Activated CD4-positive, alpha-beta T cell treated with anti-CD3 and anti-CD28 coated beads, Interleukin-2, amount 50 U/mL, for 1 hour (primary cell): Measurements from ENCODE around the gene UNG.
"Not testable (repeated sequence)": the region's sequence is repeated elsewhere in the genome, so short reads cannot be mapped to it uniquely, and the experiment has no call there.

Experiments used
- DNase-seq: peaks from one replicate; pipeline ENCODE4 v3.0.0-alpha.2; 2020

Gene UNG

GRCh38 chr12:109097435-109098182 lies at the start of gene UNG:
TSS of gene UNG (plus strand) at chr12:109097597. CDS start at chr12:109097680, 83 bp downstream.
- peak; percentile 96 for DNase-seq

GRCh38 chr12:109048706-109049105 lies 48.7 kb upstream of the UNG start:
- DNase-seq, result not testable (repeated sequence)

GRCh38 chr12:109049794-109050193 lies 47.6 kb upstream of the UNG start:
- DNase-seq, result not testable (repeated sequence)

DNA sequence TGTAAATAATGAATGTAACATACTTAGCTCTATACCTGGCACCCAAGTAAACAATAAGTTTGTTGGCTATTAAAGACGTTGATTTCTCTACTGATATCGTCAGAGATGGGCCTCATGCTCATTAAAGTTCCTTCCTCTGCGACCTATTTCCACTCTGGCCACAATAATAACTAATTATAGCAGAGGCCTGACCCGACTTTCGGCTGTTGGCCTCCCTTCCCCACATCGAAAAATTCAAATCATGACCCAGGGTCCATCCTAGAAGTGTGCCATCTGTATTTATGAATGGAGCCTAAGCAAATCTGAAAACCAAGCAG lies 45.3 kb upstream of the UNG start:
- no peak for DNase-seq

GRCh38 chr12:109052414-109053323 lies 44.7 kb upstream of the UNG start, which contains the start of gene USP30:
TSS of gene USP30 (plus strand) at chr12:109052576. CDS start at chr12:109052679, 103 bp downstream.
- DNase-seq, result peak; percentile 83

GRCh38 chr12:109053382-109054123 lies 43.8 kb upstream of the UNG start:
- DNase-seq, result no peak

GRCh38 chr12:109054124-109054513 lies 43.3 kb upstream of the UNG start:
- not testable (repeated sequence) for DNase-seq

GRCh38 chr12:109054520-109054919 lies 42.9 kb upstream of the UNG start:
- DNase-seq, result no peak

DNA sequence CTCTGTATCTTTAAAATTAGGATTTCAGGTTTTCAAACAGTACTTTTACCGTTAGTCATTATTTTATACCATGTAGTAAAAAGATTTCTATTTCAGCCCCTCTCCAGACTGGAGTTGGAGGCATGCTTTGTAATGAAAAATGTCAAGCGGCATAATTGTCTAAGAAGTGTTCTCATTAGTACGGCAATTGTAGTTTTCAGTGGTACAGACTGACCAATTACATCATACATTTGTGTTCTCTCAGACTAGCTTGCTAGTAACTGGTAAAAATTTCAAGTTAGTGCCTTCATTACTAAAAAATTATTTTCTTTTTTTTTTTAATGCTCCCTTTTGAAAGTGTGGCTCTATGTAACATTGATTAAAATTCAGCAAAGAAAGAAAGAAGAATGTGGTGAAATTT lies 40.5 kb upstream of the UNG start:
- DNase-seq, result no peak

DNA sequence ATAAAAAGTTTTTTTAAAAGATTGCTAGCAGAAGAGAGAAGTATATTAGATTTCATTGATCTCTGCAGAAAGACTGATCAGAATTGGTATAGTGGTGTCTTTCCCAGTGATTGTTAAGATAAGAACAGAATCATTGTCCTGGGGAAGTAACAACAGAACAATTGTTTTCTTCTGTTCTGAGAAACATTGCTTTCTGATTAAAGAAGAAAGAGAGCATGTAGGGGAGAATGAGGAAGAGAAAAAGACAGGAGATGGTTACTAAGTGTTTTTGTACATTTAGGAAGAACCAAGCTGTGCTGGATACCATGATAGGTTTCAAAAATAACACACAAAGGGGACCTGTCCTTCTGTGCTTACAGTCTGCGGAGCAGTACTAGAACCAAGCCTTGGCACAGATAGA lies 40.0 kb upstream of the UNG start:
- DNase-seq, result no peak

- no peak for DNase-seq
These were observed 38.6 kb upstream of the UNG start for GRCh38 chr12:109058773-109059172.

DNA sequence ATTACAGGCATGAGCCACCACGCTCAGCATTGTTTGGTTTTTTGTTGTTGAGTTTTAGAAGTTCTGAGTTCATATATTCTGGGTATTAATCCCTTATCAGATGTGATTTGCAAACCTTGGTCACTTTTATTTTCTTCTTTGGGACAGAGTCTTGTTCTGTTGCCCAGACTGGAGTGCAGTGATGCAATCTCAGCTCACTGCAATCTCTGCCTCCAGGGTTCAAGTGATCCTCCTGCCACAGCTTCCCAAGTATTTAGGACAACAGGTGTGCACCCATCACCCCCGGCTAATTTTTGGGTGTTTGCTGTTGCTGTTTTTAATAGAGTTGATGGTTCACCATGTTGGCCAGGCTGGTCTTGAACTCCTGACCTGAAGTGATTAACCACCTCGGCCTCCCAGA lies 33.3 kb upstream of the UNG start:
- DNase-seq, result no peak

DNA sequence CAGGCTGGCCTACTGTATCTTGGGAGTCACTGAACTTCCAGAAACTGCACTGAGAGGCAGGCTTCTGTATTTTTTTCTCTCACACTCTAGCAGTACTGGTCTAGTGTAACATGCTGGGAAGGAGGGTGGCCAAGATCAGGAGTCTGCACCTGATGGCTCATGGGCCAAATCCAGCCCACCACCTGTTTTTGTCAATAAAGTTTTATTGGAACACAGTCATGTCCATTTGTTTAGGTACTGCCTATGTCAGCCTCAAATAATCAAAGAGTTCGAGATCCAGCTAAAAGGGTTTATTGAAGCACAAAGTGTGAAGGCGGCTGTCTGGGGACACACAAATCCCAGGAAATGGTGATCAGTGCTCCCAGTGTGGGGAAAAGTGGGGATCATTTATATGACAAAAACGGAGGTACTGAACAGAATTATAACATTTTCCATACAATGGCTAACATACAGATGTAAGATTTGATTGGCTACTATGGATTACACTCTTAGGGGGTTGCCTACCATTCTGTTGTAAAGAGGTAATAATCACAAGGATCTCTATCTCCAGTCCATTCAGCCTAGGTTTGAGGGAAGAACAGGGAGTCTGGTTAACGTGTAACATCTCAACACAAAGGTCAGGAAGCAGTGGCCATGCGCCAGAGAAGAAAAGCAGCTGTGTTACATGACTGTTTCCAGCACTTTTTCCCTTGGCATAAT lies 32.1 kb upstream of the UNG start:
- no peak for DNase-seq

DNA sequence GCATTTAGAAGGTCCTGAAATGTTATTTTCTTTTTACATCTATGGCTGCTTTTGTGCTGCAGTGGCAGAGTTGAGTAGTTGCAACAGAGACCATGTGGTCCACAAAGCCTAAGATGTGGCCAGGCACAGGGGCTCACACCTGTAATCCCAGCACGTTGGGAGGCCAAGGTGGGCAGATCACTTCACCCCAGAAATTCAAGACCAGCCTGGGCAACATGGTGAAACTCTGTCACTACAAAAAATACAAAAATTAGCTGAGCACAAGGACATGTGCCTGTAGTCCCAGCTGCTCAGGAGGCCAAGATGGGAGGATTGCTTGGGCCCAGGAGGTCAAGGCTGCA lies 31.6 kb upstream of the UNG start:
- DNase-seq, result no peak

DNA sequence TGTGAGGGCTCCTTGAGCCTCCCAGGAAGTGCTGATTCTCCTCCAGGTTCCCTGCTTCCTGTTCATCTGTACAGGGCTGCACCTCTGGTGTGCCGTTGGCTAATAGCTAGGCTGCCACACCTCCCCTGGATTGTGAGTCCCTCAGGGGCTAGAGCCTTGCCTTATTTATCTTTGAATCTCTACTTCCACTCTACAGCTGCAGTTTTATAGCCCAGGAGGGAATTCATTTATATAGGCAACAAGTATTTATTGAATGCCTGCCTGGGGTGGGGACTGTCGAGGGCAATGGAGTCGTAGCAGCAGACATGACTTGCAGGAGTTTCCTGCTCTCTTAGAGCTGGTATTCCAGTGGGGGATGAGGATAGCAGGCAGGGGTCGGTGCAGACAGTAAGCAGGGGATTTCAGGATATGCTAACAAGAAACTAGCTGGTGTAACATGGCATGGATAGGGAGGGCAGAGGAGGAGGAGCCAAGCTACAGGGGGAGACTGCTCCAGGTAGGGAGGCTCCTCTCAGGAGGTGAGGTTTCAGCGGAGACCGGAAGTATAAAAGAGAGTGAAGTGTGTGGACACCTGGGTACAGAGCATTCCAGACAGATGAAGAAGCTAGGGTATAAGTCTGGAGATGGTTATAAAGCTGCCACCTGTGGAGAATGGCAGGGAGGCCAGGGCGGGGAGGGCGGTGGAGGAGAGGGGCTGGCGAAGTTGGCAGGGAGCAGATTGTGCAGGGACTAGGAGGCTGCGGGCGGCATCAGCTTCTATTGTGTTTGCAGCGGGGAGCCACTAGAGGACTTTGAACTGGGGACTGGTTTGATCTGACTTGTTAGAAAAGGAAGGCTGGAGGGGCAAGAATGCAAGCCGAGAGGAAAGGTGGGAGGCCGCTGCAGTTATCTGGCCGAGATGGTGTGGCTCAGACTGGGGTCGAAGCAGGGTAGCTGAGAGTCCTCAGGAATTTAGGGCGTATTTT lies 27.8 kb upstream of the UNG start:
- DNase-seq, result no peak

DNA sequence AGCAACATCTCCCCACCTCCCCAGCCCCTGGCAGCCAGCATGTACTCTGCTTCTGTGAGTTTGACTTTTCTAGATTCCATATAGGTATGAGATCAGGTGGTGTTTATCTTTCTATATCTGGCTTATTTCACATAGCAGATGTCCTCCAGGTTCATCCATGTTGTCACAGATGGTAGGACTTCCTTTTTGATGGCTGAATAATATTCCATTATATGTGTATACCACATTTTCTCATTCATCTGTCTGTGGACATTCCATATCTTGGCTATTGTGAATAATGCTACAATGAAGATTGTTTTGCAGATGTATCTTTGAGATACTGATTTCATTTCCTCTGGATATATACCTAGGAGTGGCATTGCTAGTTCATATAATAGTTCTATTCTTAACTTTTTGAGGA lies 22.5 kb upstream of the UNG start:
- DNase-seq, result no peak

DNA sequence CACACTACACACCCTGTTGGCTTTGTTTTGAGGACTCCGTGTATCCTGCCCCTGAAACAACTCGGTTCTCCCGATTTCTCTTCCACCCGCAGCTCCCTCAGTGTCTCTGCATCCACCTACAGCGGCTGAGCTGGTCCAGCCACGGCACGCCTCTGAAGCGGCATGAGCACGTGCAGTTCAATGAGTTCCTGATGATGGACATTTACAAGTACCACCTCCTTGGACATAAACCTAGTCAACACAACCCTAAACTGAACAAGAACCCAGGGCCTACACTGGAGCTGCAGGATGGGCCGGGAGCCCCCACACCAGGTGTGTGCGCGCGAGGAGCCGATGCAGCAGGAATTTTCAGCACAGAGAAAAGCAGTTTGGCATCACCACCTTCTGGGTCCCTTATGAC lies 14.6 kb upstream of the UNG start:
- DNase-seq, result no peak

DNA sequence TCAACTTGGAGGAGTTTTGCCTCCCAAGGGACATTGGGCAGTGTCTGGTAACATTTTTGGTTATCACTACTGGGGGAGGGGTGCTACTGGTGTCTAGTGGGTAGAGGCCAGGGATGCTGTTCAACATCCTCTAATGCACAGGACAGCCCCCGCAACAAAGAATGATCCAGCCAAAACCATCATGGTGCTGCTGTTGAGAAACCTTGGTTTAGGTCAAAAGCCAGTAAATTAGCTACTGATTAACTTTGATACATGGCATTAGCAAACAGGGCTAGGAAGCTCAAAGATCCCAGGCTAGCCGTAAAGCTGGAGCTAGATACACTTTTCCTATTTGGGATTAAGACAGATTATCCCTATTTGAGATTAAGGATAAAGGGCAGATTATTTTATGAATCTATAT lies 13.0 kb upstream of the UNG start:
- no peak for DNase-seq

DNA sequence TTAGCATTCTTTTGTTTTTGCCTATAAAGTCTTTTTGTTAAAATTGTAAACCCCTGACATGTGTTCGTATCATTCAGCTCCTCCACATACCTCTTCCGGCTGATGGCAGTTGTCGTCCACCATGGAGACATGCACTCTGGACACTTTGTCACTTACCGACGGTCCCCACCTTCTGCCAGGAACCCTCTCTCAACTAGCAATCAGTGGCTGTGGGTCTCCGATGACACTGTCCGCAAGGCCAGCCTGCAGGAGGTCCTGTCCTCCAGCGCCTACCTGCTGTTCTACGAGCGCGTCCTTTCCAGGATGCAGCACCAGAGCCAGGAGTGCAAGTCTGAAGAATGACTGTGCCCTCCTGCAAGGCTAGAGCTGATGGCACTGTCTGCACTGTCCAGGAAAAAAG lies 11.8 kb upstream of the UNG start:
- DNase-seq, result no peak

DNA sequence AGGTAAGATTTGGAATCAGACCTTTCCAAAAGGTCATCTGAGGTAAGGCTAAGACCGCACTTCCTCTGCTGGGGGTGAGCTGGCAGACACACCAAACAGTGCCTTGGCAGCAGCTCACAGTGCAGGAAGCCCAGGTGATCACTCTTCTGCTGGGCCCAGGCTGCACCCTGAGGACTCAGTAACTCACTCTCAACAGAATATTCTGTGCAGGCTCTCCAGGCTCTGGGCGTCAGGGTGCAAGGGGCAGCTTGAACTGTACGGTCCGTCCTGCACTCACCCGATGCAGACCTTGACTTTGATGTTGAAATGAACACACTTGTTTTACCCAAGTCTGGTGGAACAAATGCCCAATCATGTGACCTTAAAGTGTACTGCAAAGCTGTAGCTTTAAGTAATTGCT lies 10.1 kb upstream of the UNG start:
- DNase-seq, result no peak

DNA sequence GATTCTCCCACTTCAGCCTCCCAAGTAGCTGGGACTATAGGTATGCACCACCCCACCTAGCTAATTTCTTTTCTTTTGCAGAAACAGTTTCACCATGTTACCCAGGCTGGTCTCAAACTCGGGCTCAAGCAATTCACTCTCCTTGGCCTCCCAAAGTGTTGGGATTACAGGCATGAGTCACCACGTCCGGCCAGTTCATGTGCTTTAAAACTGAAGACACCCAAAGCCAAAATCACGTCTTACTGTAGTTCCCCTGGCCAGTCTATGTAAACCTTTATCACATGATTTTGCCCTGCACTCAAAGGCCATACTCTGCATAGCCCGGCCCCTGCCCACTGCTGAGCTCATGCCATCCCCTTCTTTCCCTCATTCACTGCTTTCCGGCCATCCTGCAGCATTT lies 8.6 kb upstream of the UNG start:
- DNase-seq, result no peak

DNA sequence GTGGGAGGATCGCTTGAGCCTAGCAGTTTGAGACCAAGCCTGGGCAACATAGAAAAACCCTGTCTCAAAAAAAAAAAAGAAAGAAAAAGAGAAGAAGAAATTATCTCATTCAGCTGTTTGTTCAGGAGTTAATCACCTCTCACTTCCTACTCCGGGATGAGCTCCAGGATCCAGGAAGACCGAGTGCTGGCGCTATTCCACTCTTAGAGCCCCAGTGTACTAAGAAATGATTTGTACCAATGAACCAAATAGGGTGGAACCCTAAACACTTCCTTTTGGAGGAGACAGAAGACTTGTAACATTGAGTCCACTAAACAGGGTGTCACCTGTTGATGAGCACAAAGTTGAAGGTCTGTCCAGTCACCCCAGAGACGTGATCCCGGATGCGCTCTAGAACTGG lies 7.7 kb upstream of the UNG start:
- DNase-seq, result no peak
